Measurements from ENCODE around the gene FOXA1.

FOXA1 gene

GRCh38 chr14:37610945-37611523, 16.0 kb upstream of the FOXA1 start:
- TF ChIP-seq SIN3A (IDR thresholded peaks at IDR 0.05; ENCODE audit: borderline replicate concordance, insufficient read depth, low read length) (no peak), FOXP2 (optimal IDR thresholded peaks at IDR 0.05; ENCODE audit: borderline replicate concordance, extremely low read depth, extremely low read length, insufficient read depth) (no peak), REST (IDR thresholded peaks at IDR 0.05; ENCODE audit: insufficient read depth in 1 of 2, low read depth in 2 of 2, low read length in 2 of 2) (no peak), TAF1 (IDR thresholded peaks at IDR 0.05; ENCODE audit: borderline replicate concordance, insufficient read depth, low read length) (no peak), POLR2AphosphoS5 (IDR thresholded peaks at IDR 0.05; ENCODE audit: low read depth, low read length) (no peak)

GRCh38 chr14:37608649-37609048, 13.6 kb upstream of the FOXA1 start:
- no peak for TF ChIP-seq TAF1 (IDR thresholded peaks at IDR 0.05; ENCODE audit: borderline replicate concordance, insufficient read depth, low read length)
- no peak for TF ChIP-seq SIN3A (IDR thresholded peaks at IDR 0.05; ENCODE audit: borderline replicate concordance, insufficient read depth, low read length)
- TF ChIP-seq REST (IDR thresholded peaks at IDR 0.05; ENCODE audit: insufficient read depth in 1 of 2, low read depth in 2 of 2, low read length in 2 of 2), result no peak
- no peak for TF ChIP-seq POLR2AphosphoS5 (IDR thresholded peaks at IDR 0.05; ENCODE audit: low read depth, low read length)
- no peak for TF ChIP-seq FOXP2 (optimal IDR thresholded peaks at IDR 0.05; ENCODE audit: borderline replicate concordance, extremely low read depth, extremely low read length, insufficient read depth)

GRCh38 chr14:37606678-37607077, 11.6 kb upstream of the FOXA1 start:
- TF ChIP-seq SIN3A (IDR thresholded peaks at IDR 0.05; ENCODE audit: borderline replicate concordance, insufficient read depth, low read length), result no peak
- TF ChIP-seq TAF1 (IDR thresholded peaks at IDR 0.05; ENCODE audit: borderline replicate concordance, insufficient read depth, low read length), result no peak
- no peak for TF ChIP-seq POLR2AphosphoS5 (IDR thresholded peaks at IDR 0.05; ENCODE audit: low read depth, low read length)
- no peak for TF ChIP-seq REST (IDR thresholded peaks at IDR 0.05; ENCODE audit: insufficient read depth in 1 of 2, low read depth in 2 of 2, low read length in 2 of 2)
- no peak for TF ChIP-seq FOXP2 (optimal IDR thresholded peaks at IDR 0.05; ENCODE audit: borderline replicate concordance, extremely low read depth, extremely low read length, insufficient read depth)

DNA sequence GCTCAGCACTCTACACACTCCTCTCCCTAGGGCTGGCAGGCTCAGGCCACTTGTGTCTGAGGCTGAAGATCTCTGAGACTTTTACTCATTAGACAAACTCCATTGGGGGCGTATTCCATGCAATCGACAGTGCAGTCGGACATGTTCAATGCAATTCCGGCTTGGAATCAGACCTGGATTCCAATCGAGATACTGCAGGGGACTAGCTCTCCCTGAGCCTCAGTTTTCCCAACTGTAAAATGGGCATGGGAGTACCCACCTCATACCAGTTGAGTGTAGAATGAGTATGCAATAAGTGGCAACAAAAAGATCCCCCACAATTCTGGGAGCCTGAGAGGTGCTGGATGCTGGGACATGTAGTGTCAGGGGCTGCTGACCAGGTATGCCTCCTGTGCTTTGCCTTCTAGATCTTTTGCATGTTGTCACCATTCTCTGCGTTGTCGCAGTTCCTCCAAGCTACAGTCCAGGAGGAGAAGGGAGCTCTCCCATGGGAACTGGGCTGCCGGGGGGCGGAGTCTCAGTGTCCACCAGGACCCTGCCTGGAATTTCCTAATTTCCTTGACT, 8.7 kb upstream of the FOXA1 start:
- TF ChIP-seq SIN3A (IDR thresholded peaks at IDR 0.05; ENCODE audit: borderline replicate concordance, insufficient read depth, low read length) (no peak), POLR2AphosphoS5 (IDR thresholded peaks at IDR 0.05; ENCODE audit: low read depth, low read length) (no peak), FOXP2 (optimal IDR thresholded peaks at IDR 0.05; ENCODE audit: borderline replicate concordance, extremely low read depth, extremely low read length, insufficient read depth) (no peak), REST (IDR thresholded peaks at IDR 0.05; ENCODE audit: insufficient read depth in 1 of 2, low read depth in 2 of 2, low read length in 2 of 2) (no peak), TAF1 (IDR thresholded peaks at IDR 0.05; ENCODE audit: borderline replicate concordance, insufficient read depth, low read length) (no peak)
